CD8-positive, alpha-beta memory T cell (primary cell): ENCODE measurements around the gene MARCHF11. TPM values are rescaled to one million over a fixed set of nuclear protein-coding genes. Genes with fewer than 3 reads are reported as not detected.

Experiments used
- CTCF ChIA-PET: fragments of 350-600 bp; sonication (Branson Sonifier 250); formaldehyde crosslinking; loops from one replicate; lab custom pipeline; 2021; ENCODE audit warnings: antibody characterized with exemption; lab: Charles Lee
- POLR2A ChIA-PET: fragments of 350-600 bp; sonication (Branson Sonifier 250); formaldehyde crosslinking; loops from one replicate; lab custom pipeline; 2021; ENCODE audit warnings: antibody characterized with exemption; lab: Charles Lee
- DNase-seq, 5 donors: peaks; one replicate each; pipeline versions ENCODE4 v3.0.0 to v3.0.0-alpha.2; 2020 to 2022; ENCODE audit warnings: mixed read lengths in 1 of 5
- H3K27ac ChIP-seq: one replicate; pipeline ENCODE4 v1.7.0; 2013; ENCODE audit warnings: low read depth, mild to moderate bottlenecking, low read length, moderate library complexity
- H3K27me3 ChIP-seq: 2 replicates; pipeline ENCODE4 v1.7.0; 2013; ENCODE audit warnings: low read length, mild to moderate bottlenecking; ENCODE audit not compliant: insufficient read depth, poor library complexity, severe bottlenecking
- H3K36me3 ChIP-seq: 2 replicates; pipeline ENCODE4 v1.7.0; 2013; ENCODE audit warnings: mild to moderate bottlenecking, low read length, moderate library complexity; ENCODE audit not compliant: insufficient read depth
- H3K4me1 ChIP-seq: 2 replicates; pipeline ENCODE4 v1.7.0; 2013; ENCODE audit warnings: mild to moderate bottlenecking, low read length, moderate library complexity; ENCODE audit not compliant: insufficient read depth
- H3K4me3 ChIP-seq: 2 replicates; pipeline ENCODE4 v1.7.0; 2013; ENCODE audit warnings: mild to moderate bottlenecking, low read length
- H3K9me3 ChIP-seq: 2 replicates; pipeline ENCODE4 v1.7.0; 2013; ENCODE audit warnings: mild to moderate bottlenecking, low read length
- H3K27ac Mint-ChIP-seq, 8 donors: one replicate each; pipeline ENCODE4 v1.8.0; 2020 to 2021; ENCODE audit warnings: mixed read lengths in 8 of 8, mild to moderate bottlenecking in 6 of 8, inconsistent platforms in 3 of 8, moderate library complexity in 3 of 8
- H3K27me3 Mint-ChIP-seq, 2 donors: one replicate each; pipeline ENCODE4 v1.8.0; 2020 to 2021; ENCODE audit warnings: mixed read lengths in 2 of 2, mild to moderate bottlenecking in 1 of 2, moderate library complexity in 1 of 2
- H3K36me3 Mint-ChIP-seq, 3 donors: one replicate each; pipeline ENCODE4 v1.8.0; 2020 to 2021; ENCODE audit warnings: mixed read lengths in 3 of 3, inconsistent platforms in 1 of 3, mild to moderate bottlenecking in 1 of 3
- H3K4me1 Mint-ChIP-seq, 3 donors: one replicate each; pipeline ENCODE4 v1.8.0; 2020 to 2021; ENCODE audit warnings: mixed read lengths in 3 of 3, inconsistent platforms in 1 of 3, mild to moderate bottlenecking in 1 of 3
- H3K4me3 Mint-ChIP-seq, 7 donors: one replicate each; pipeline ENCODE4 v1.8.0; 2020 to 2021; ENCODE audit warnings: mixed read lengths in 7 of 7, mild to moderate bottlenecking in 6 of 7, moderate library complexity in 4 of 7, inconsistent platforms in 2 of 7
- H3K9me3 Mint-ChIP-seq, 5 donors: one replicate each; pipeline ENCODE4 v1.8.0; 2020 to 2022; ENCODE audit warnings: mixed read lengths in 5 of 5, mild to moderate bottlenecking in 3 of 5, moderate library complexity in 2 of 5, inconsistent platforms in 1 of 5
- polyA plus RNA-seq: library from polyadenylated mRNA; unstranded; fragments of 300-500 nt; fragmentation: Illumina TruSeq; gene quantifications from one replicate; pipeline ENCODE4 v1.2.3, GENCODE V29; 2021
- total RNA-seq, 2 experiments: library from RNA; stranded (reverse); gene quantifications; one replicate each; pipeline ENCODE4 v1.2.3, GENCODE V29; 2021

MARCHF11 gene
- total and polyA plus RNA-seq, 3 experiments from 2014 or later = not detected

- CTCF ChIA-PET = no interaction called here
- peaks cover 0 to 8% (median 5%) of the 10 kb centered on the region in 5 donors for H3K9me3 Mint-ChIP-seq
Observed at GRCh38 chr5:16082982-16083381, 96.6 kb downstream of the MARCHF11 start.

GRCh38 chr5:16082053-16082452 lies 97.5 kb downstream of the MARCHF11 start:
- Histone ChIP-seq H3K36me3 (no peaks in the 10 kb centered on the region), H3K4me3 (no peak overlapping the region), H3K27me3 (no peaks in the 10 kb centered on the region), H3K9me3 (no peaks in the 10 kb centered on the region), H3K4me1 (no peaks in the 10 kb centered on the region), H3K27ac (no peak overlapping the region)
- Mint-ChIP-seq H3K4me3 (no peak overlapping the region), H3K27me3 (no peaks in the 10 kb centered on the region), H3K4me1 (no peaks in the 10 kb centered on the region), H3K36me3 (no peaks in the 10 kb centered on the region), H3K9me3 (peaks cover 0 to 8% (median 4%) of the 10 kb centered on the region in 5 donors), H3K27ac (no peak overlapping the region)
- ChIA-PET POLR2A (no interaction called here), CTCF (no interaction called here)
- DNase-seq = no peak

More at GRCh38 chr5:16082982-16083381, 96.6 kb downstream of the MARCHF11 start:
- no peak overlapping the region for H3K4me3 Mint-ChIP-seq
- no peaks in the 10 kb centered on the region for H3K36me3 Mint-ChIP-seq
- H3K36me3 ChIP-seq = no peaks in the 10 kb centered on the region
- POLR2A ChIA-PET = no interaction called here
- no peak overlapping the region for H3K27ac ChIP-seq
- H3K27ac Mint-ChIP-seq = no peak overlapping the region
- no peaks in the 10 kb centered on the region for H3K4me1 Mint-ChIP-seq
- H3K27me3 ChIP-seq = no peaks in the 10 kb centered on the region
- H3K9me3 ChIP-seq = no peaks in the 10 kb centered on the region
- peaks cover 0 to 2% of the 10 kb centered on the region in 2 donors for H3K27me3 Mint-ChIP-seq
- no peaks in the 10 kb centered on the region for H3K4me1 ChIP-seq
- DNase-seq = no peak
- no peak overlapping the region for H3K4me3 ChIP-seq

- no peak overlapping the region for H3K4me3 ChIP-seq
- Mint-ChIP-seq H3K27me3 (no peaks in the 10 kb centered on the region), H3K9me3 (peaks cover 0 to 8% (median 4%) of the 10 kb centered on the region in 5 donors), H3K36me3 (no peaks in the 10 kb centered on the region), H3K4me3 (no peak overlapping the region), H3K27ac (no peak overlapping the region), H3K4me1 (no peaks in the 10 kb centered on the region)
- H3K9me3 ChIP-seq = no peaks in the 10 kb centered on the region
- ChIA-PET POLR2A (no interaction called here), CTCF (no interaction called here)
- H3K36me3 ChIP-seq = no peaks in the 10 kb centered on the region
- H3K27ac ChIP-seq = no peak overlapping the region
- no peak for DNase-seq
- H3K27me3 ChIP-seq = no peaks in the 10 kb centered on the region
- no peaks in the 10 kb centered on the region for H3K4me1 ChIP-seq
Observed at GRCh38 chr5:16081376-16081955, 98.1 kb downstream of the MARCHF11 start.

GRCh38 chr5:16076657-16077056 lies 102.9 kb downstream of the MARCHF11 start:
- Mint-ChIP-seq H3K27ac (no peak overlapping the region), H3K4me3 (no peak overlapping the region), H3K36me3 (no peaks in the 10 kb centered on the region), H3K27me3 (no peaks in the 10 kb centered on the region), H3K4me1 (no peaks in the 10 kb centered on the region), H3K9me3 (peaks cover 0 to 8% (median 0%) of the 10 kb centered on the region in 5 donors)
- Histone ChIP-seq H3K27ac (no peak overlapping the region), H3K27me3 (no peaks in the 10 kb centered on the region), H3K4me1 (no peaks in the 10 kb centered on the region), H3K9me3 (no peaks in the 10 kb centered on the region), H3K36me3 (no peaks in the 10 kb centered on the region), H3K4me3 (no peak overlapping the region)
- ChIA-PET POLR2A (no interaction called here), CTCF (no interaction called here)
- no peak for DNase-seq

GRCh38 chr5:16074358-16074757 lies 105.2 kb downstream of the MARCHF11 start:
- no peak overlapping the region for H3K27ac ChIP-seq
- H3K9me3 ChIP-seq = no peaks in the 10 kb centered on the region
- Mint-ChIP-seq H3K27ac (no peak overlapping the region), H3K9me3 (peaks cover 0 to 2% (median 0%) of the 10 kb centered on the region in 5 donors), H3K4me1 (no peaks in the 10 kb centered on the region), H3K27me3 (no peaks in the 10 kb centered on the region), H3K4me3 (no peak overlapping the region), H3K36me3 (no peaks in the 10 kb centered on the region)
- H3K4me3 ChIP-seq = no peak overlapping the region
- no peaks in the 10 kb centered on the region for H3K27me3 ChIP-seq
- CTCF ChIA-PET = no interaction called here
- no peaks in the 10 kb centered on the region for H3K36me3 ChIP-seq
- POLR2A ChIA-PET = no interaction called here
- no peak for DNase-seq
- no peaks in the 10 kb centered on the region for H3K4me1 ChIP-seq

GRCh38 chr5:16072616-16073015 lies 107.0 kb downstream of the MARCHF11 start:
- Histone ChIP-seq H3K36me3 (no peaks in the 10 kb centered on the region), H3K4me1 (no peaks in the 10 kb centered on the region), H3K4me3 (no peak overlapping the region), H3K27me3 (no peaks in the 10 kb centered on the region), H3K9me3 (no peaks in the 10 kb centered on the region), H3K27ac (no peak overlapping the region)
- H3K27ac Mint-ChIP-seq = no peak overlapping the region
- DNase-seq = no peak
- no peaks in the 10 kb centered on the region for H3K36me3 Mint-ChIP-seq
- no peaks in the 10 kb centered on the region for H3K27me3 Mint-ChIP-seq
- H3K4me1 Mint-ChIP-seq = no peaks in the 10 kb centered on the region
- POLR2A ChIA-PET = no interaction called here
- peaks cover 0 to 10% (median 0%) of the 10 kb centered on the region in 5 donors for H3K9me3 Mint-ChIP-seq
- CTCF ChIA-PET = no interaction called here
- H3K4me3 Mint-ChIP-seq = no peak overlapping the region

GRCh38 chr5:16067415-16067814 lies 112.2 kb downstream of the MARCHF11 start:
- Mint-ChIP-seq H3K4me3 (no peak overlapping the region), H3K27ac (no peak overlapping the region), H3K36me3 (no peaks in the 10 kb centered on the region), H3K9me3 (peaks cover 0 to 14% (median 0%) of the 10 kb centered on the region in 5 donors), H3K27me3 (no peaks in the 10 kb centered on the region), H3K4me1 (no peaks in the 10 kb centered on the region)
- ChIA-PET POLR2A (no interaction called here), CTCF (no interaction called here)
- no peak for DNase-seq
- Histone ChIP-seq H3K27me3 (no peaks in the 10 kb centered on the region), H3K9me3 (no peaks in the 10 kb centered on the region), H3K27ac (no peak overlapping the region), H3K36me3 (no peaks in the 10 kb centered on the region), H3K4me1 (no peaks in the 10 kb centered on the region), H3K4me3 (no peak overlapping the region)

- no peaks in the 10 kb centered on the region for H3K4me1 ChIP-seq
- Mint-ChIP-seq H3K36me3 (no peaks in the 10 kb centered on the region), H3K4me1 (no peaks in the 10 kb centered on the region), H3K9me3 (peaks cover 0 to 14% (median under 1%) of the 10 kb centered on the region in 5 donors), H3K27me3 (no peaks in the 10 kb centered on the region), H3K4me3 (no peak overlapping the region), H3K27ac (no peak overlapping the region)
- no peaks in the 10 kb centered on the region for H3K27me3 ChIP-seq
- H3K36me3 ChIP-seq = no peaks in the 10 kb centered on the region
- DNase-seq = no peak
- H3K27ac ChIP-seq = no peak overlapping the region
- POLR2A ChIA-PET = no interaction called here
- no peaks in the 10 kb centered on the region for H3K9me3 ChIP-seq
- no peak overlapping the region for H3K4me3 ChIP-seq
- CTCF ChIA-PET = no interaction called here
Observed at GRCh38 chr5:16066810-16067209, 112.8 kb downstream of the MARCHF11 start.
